Measurements from ENCODE around the gene MID2.
"Not testable (repeated sequence)": the region's sequence is repeated elsewhere in the genome, so short reads cannot be mapped to it uniquely, and the experiment has no call there.

MID2 gene

GRCh38 chrX:107842715-107843400, 17.2 kb downstream of the MID2 start:
- no peak for DNase-seq

DNA sequence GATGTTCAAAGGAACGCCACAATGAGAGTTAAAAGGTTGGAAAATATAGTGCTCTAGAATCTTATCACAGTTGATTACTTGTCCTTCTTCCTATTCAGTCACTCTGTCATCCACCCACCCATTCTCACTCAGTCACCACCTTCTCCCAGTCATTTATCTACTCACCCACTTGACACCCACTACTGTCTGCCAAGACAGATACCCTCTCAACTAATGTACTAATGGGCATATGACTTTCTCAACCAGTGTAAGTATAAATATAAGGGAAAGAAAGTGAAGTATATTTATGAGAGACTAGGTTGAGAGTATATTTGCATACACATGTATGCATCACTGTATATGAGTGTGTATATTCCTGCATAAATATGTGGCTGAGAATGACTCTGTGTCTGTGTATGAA, 20.0 kb downstream of the MID2 start:
- no peak for DNase-seq

GRCh38 chrX:107848591-107848990, 22.9 kb downstream of the MID2 start:
- DNase-seq, result no peak

DNA sequence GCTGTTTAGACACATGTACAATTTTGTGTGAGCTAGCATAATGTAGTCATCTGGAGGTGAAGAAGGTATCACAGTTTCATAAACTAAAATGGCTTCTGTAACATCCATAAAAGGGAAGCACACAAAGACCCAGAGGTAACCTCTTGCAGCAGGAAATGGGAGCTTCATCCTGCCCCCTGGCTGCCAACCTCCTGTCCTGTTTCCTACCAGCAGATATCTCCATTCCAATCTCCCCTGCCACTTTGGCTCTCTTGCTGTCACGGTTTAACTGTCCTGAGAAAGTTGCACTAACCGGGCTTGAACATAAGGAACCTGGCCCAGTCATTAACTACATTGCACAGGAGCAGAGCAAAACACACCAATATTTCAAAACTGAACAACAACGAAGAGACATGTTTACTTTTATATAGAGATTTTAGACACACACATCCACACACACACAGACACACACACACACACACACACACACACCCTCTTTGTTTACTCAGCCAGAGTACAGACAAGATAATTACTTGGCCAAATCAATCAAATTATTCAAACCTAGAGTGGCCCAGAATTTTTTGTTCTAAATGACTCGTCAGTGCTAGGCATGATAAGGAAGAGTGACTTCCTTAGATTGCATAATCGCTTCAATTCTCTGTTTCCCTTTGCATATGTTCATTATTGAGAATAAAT, 24.2 kb downstream of the MID2 start:
- no peak for DNase-seq

- no peak for DNase-seq
Measured at GRCh38 chrX:107850422-107850765, 24.7 kb downstream of the MID2 start.

- DNase-seq, result no peak
Measured at GRCh38 chrX:107851215-107851614, 25.5 kb downstream of the MID2 start.

DNA sequence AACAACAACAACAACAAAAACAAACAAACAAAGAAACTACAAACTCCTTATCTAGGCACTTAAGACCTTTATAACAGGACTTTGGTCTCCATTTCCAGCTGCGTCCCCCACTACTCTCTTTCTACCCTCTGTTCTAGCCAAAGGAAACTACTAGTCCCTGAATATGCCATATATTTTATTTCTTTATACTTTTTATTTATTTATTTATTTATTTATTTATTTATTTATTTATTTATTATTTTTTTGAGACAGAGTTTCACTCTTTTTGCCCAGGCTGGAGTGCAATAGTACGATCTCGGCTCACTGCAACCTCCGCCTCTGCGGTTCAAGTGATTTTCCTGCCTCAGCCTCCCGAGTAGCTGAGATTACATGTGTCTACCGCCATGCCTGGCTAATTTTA, 26.0 kb downstream of the MID2 start:
- DNase-seq, result not testable (repeated sequence)

GRCh38 chrX:107856289-107856688, 30.6 kb downstream of the MID2 start:
- DNase-seq, result no peak

DNA sequence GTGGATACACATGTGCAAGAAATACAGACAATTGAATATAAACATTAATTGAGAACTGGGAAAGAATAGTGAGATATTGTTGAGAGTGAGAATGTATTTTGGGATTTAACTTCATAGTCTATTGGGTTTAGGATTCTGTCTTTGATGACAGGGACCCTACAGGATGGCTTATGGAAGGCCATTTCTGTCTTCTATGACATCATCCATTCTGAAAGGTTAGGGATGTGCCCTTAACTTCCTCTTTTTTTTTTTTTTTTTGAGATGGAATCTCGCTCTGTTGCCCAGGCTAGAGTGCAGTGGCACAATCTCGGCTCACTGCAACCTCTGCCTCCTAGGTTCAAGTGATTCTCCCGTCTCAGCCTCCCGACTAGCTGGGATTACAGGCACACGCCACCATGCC, 31.4 kb downstream of the MID2 start:
- not testable (repeated sequence) for DNase-seq

DNA sequence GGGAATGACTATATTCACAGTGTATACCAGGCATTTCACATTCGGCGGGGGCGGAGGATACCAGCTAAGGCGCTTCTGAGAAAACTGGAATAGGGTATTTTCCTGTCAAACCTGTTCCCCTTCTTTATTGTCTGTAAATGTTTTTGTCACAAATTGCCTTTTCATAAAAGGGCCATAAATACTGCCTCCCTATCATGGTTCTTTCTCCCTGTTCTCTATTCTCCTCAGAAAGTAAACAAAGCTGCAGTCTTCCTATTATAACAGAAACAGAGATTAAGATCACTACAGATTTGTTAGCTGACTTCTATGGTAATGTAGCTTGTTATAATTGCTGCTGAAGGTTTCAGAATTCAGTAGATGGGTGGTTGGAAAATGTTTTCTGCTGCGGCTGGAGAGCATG, 32.2 kb downstream of the MID2 start:
- DNase-seq, result no peak

- no peak for DNase-seq
Measured at GRCh38 chrX:107861056-107861455, 35.4 kb downstream of the MID2 start.

- DNase-seq, result no peak
Measured at GRCh38 chrX:107871136-107871535, 45.5 kb downstream of the MID2 start.

- no peak for DNase-seq
Measured at GRCh38 chrX:107878106-107878505, 52.4 kb downstream of the MID2 start.

DNA sequence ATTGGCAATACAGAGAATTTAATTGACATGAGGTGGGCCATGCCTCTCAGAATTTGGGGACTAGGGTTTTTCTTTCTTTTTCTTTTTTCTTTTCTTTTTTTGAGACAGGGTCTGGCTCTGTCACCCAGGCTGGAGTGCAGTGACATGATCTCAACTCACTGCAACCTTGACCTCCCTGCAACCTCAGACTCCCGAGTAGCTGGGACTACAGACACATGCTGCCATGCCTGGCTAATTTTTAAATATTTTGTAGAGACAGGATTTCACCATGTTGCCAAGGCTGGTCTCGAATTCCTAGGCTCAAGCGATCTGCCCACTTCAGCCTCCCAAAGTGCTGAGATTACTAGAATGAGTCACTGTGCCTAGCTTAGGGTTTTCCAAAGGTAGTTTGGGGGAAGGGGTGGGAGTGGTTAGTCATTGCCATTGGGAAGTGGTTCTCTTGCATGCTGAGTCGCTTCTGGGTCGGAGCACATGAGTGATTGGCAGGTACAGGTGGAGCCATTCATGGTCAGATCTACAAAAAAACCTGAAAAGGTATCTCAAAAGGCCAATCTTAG, 54.5 kb downstream of the MID2 start:
- DNase-seq, result no peak

GRCh38 chrX:107894038-107894437, 68.4 kb downstream of the MID2 start:
- DNase-seq, result peak; percentile 17

DNA sequence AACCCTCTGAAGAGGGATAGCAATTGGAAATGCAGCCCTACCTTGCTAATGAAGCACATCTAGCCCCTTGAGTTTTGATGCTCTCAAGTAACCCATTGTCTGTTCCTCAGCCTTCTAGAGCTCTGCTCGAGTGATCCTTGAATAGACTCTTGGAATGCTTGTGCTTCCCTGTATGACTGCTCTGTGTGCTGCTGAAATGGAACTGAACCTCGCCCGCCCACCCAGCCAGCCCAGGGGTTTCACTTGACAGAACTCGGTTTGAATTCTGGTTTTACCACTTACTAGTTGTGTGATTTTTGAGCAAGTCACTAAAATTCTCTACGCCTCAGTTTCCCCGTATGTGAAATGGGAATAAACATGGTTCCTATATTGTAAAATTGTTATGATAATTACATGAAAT, 77.1 kb downstream of the MID2 start:
- DNase-seq, result no peak

- no peak for DNase-seq
Measured at GRCh38 chrX:107905366-107905765, 79.7 kb downstream of the MID2 start.

GRCh38 chrX:107924136-107924746, 98.6 kb downstream of the MID2 start:
- DNase-seq, result no peak

GRCh38 chrX:107934262-107934661, 108.6 kb downstream of the MID2 start:
- no peak for DNase-seq

- no peak for DNase-seq
Measured at GRCh38 chrX:107935200-107935599, 109.5 kb downstream of the MID2 start.

- DNase-seq, result no peak
Measured at GRCh38 chrX:107935664-107936433, 110.2 kb downstream of the MID2 start.

DNA sequence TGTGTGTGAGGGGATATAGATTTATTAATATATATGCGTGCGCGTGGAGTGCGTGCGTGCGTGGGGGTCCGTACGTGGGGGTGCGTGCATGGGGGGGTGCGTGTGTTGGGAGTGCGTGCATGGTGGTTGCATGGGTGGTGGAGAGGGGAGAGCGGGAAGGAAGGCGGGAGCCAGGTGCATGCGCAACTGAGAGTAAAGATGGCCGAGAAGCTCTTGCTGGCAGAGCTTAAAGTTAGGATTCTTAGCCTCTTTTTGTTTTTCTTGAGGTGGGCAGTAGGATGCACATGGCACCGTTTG, 110.7 kb downstream of the MID2 start:
- DNase-seq, result no peak

DNA sequence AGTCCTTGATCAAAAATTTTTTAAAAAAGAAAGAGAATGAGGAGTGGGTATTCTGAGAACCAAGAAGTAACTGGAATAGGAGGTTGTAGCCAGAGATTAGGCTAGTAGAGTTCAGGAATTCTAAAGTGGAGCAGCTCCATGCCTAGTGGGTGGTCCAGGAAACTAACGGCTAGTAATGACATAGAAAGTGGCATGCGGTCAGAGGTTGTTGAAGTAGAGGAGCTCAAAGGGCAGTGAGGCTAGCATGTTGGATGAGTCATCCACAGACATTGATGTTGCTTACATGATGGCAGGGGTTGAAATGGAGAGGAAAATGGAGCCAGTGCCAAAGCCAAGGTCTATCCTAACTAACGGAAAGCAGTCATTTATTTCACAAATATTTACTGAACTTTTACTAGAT, 114.4 kb downstream of the MID2 start:
- no peak for DNase-seq

DNA sequence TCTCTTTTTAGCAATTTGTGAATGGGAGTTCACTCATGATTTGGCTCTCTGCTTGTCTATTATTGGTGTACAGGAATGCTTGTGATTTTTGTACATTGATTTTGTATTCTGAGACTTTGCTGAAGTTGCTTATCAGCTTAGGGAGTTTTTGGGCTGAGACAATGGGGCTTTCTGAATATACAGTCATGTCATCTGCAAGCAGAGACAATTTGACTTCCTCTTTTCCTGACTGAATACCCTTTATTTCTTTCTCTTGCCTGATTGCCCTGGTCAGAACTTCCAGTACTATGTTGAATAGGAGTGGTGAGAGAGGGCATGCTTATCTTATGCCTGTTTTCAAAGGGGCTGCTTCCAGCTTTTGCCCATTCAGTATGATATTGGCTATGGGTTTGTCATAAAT, 129.7 kb downstream of the MID2 start:
- not testable (repeated sequence) for DNase-seq
